IMR-90 (cell line): ENCODE measurements around the gene TRUB2. TPM values are rescaled to one million over a fixed set of nuclear protein-coding genes. Genes with fewer than 3 reads are reported as not detected.

Source experiments
- ATAC-seq: fragments of 200-7000 bp; cut with Tn5 transposase; 2 replicates; pipeline ENCODE4 v1.9.1; 2020; ENCODE audit warnings: low read depth, mild to moderate bottlenecking, moderate library complexity
- BruUV-seq: library from RNA; stranded (reverse); fragments of 400-500 nt; replicated peaks from 2 replicates; lab custom pipeline; 2021; lab: Mats Ljungman, UMichigan
- CTCF ChIA-PET: fragments of 300-600 bp; formaldehyde crosslinking; extraction: SDS; loops from one replicate; lab custom pipeline; 2021; ENCODE audit warnings: antibody characterized with exemption; lab: Yijun Ruan, JAX
- POLR2A ChIA-PET: fragments of 300-600 bp; sonication (Branson Sonifier 250); formaldehyde crosslinking; loops from one replicate; lab custom pipeline; 2022; ENCODE audit warnings: antibody characterized with exemption; ENCODE audit not compliant: unreplicated experiment; lab: Charles Lee
- DNase-seq: peaks from one replicate; pipeline ENCODE4 v3.0.0; 2013
- H2AFZ ChIP-seq: replicated peaks from 2 replicates; pipeline ENCODE3; 2013; ENCODE audit warnings: low read length, mild to moderate bottlenecking; ENCODE audit not compliant: poor library complexity
- H2AK5ac ChIP-seq: 2 replicates; pipeline ENCODE4 v1.6.1; 2013; ENCODE audit warnings: low read depth, low read length, inconsistent platforms
- H2AK9ac ChIP-seq: replicated peaks from 2 replicates; pipeline ENCODE3; 2013; ENCODE audit warnings: mild to moderate bottlenecking, low read depth, low read length, moderate library complexity; ENCODE audit not compliant: poor library complexity
- H2BK120ac ChIP-seq: 2 replicates; pipeline ENCODE4 v1.6.1; 2013; ENCODE audit warnings: low read depth, low read length, inconsistent platforms
- H2BK15ac ChIP-seq: 3 replicates; pipeline ENCODE4 v1.6.1; 2013; ENCODE audit warnings: low read depth, low read length, inconsistent platforms
- H2BK20ac ChIP-seq: 2 replicates; pipeline ENCODE4 v1.6.1; 2013; ENCODE audit warnings: low read depth, mild to moderate bottlenecking, inconsistent platforms, low read length, moderate library complexity
- H2BK5ac ChIP-seq: 2 replicates; pipeline ENCODE4 v1.6.1; 2013; ENCODE audit warnings: mild to moderate bottlenecking, low read depth, low read length, inconsistent platforms; ENCODE audit not compliant: poor library complexity, severe bottlenecking
- H3K14ac ChIP-seq: replicated peaks from 2 replicates; pipeline ENCODE4 v1.6.1; 2013; ENCODE audit warnings: low read depth, low read length, inconsistent platforms
- H3K18ac ChIP-seq: 2 replicates; pipeline ENCODE4 v1.6.1; 2013; ENCODE audit warnings: low read depth, low read length, control low read depth
- H3K23ac ChIP-seq: 2 replicates; pipeline ENCODE4 v1.6.1; 2013; ENCODE audit warnings: low read depth, low read length, inconsistent platforms
- H3K27ac ChIP-seq: 2 replicates; pipeline ENCODE4 v1.5.1; 2013; ENCODE audit warnings: mild to moderate bottlenecking, control low read depth, low read length; ENCODE audit not compliant: insufficient read depth
- H3K27me3 ChIP-seq: 2 replicates; pipeline ENCODE4 v1.6.1; 2013; ENCODE audit warnings: low read length; ENCODE audit not compliant: control insufficient read depth, insufficient read depth
- H3K36me3 ChIP-seq: 2 replicates; pipeline ENCODE4 v1.6.1; 2013; ENCODE audit warnings: low read length, mixed read lengths; ENCODE audit not compliant: control insufficient read depth, insufficient read depth
- H3K4ac ChIP-seq: 2 replicates; pipeline ENCODE4 v1.6.1; 2013; ENCODE audit warnings: low read depth, low read length, inconsistent platforms
- H3K4me1 ChIP-seq: 2 replicates; pipeline ENCODE4 v1.6.1; 2013; ENCODE audit warnings: low read length, mixed read lengths; ENCODE audit not compliant: control insufficient read depth, insufficient read depth
- H3K4me2 ChIP-seq: 2 replicates; pipeline ENCODE4 v1.6.1; 2013; ENCODE audit warnings: low read depth, mild to moderate bottlenecking, control low read depth, low read length, moderate library complexity
- H3K4me3 ChIP-seq: 2 replicates; pipeline ENCODE4 v1.5.1; 2013; ENCODE audit warnings: low read depth, mild to moderate bottlenecking, control low read depth, low read length, moderate library complexity; ENCODE audit not compliant: insufficient read depth
- H3K56ac ChIP-seq: 2 replicates; pipeline ENCODE4 v1.6.1; 2013; ENCODE audit warnings: low read length, inconsistent platforms; ENCODE audit not compliant: insufficient read depth; ENCODE audit errors: extremely low read depth
- H3K79me1 ChIP-seq, 2 experiments: 2 replicates each; pipeline ENCODE4 v1.6.1; 2013; ENCODE audit warnings: low read length in 2 of 2, inconsistent platforms in 1 of 2, low read depth in 1 of 2
- H3K9ac ChIP-seq: 2 replicates; pipeline ENCODE4 v1.6.1; 2013; ENCODE audit warnings: low read depth, low read length, control low read depth
- H3K9me1 ChIP-seq: 2 replicates; pipeline ENCODE4 v1.6.1; 2013; ENCODE audit warnings: low read length, inconsistent platforms; ENCODE audit not compliant: insufficient read depth
- H3K9me3 ChIP-seq: 2 replicates; pipeline ENCODE4 v1.6.1; 2013; ENCODE audit warnings: low read length; ENCODE audit not compliant: control insufficient read depth, insufficient read depth
- H4K20me1 ChIP-seq: 2 replicates; pipeline ENCODE4 v1.6.1; 2013; ENCODE audit warnings: low read length, inconsistent platforms; ENCODE audit not compliant: insufficient read depth
- H4K5ac ChIP-seq: 2 replicates; pipeline ENCODE4 v1.6.1; 2013; ENCODE audit warnings: mild to moderate bottlenecking, low read depth, low read length, control low read depth
- H4K8ac ChIP-seq, 2 experiments: 2 replicates each; pipeline ENCODE4 v1.6.1; 2013; ENCODE audit warnings: low read depth in 2 of 2, low read length in 2 of 2, control low read depth in 1 of 2, inconsistent platforms in 1 of 2
- H4K91ac ChIP-seq: 2 replicates; pipeline ENCODE4 v1.6.1; 2013; ENCODE audit warnings: low read depth, low read length, inconsistent platforms; ENCODE audit not compliant: insufficient read depth
- MAFK ChIP-seq: IDR thresholded peaks from 2 replicates; pipeline ENCODE4 v1.6.1; 2012; ENCODE audit warnings: low read depth, low read length, improper control_type of control experiment
- MXI1 ChIP-seq: IDR thresholded peaks from 2 replicates; pipeline ENCODE4 v1.6.1; 2012; ENCODE audit warnings: low read depth, mild to moderate bottlenecking, low read length, moderate library complexity, borderline replicate concordance
- NFE2L2 ChIP-seq: fragments of 150-350 bp; IDR thresholded peaks from 2 replicates; pipeline ENCODE4 v1.6.1; 2016; ENCODE audit warnings: low read depth, mild to moderate bottlenecking, low read length
- RAD21 ChIP-seq: IDR thresholded peaks from 2 replicates; pipeline ENCODE4 v1.6.1; 2012; ENCODE audit warnings: low read length, improper control_type of control experiment
- RFX5 ChIP-seq: IDR thresholded peaks from 2 replicates; pipeline ENCODE4 v1.8.0; 2012; ENCODE audit warnings: low read depth, mild to moderate bottlenecking, low read length, moderate library complexity
- SMC3 ChIP-seq: fragments of 150-350 bp; IDR thresholded peaks from 2 replicates; pipeline ENCODE4 v1.6.1; 2016; ENCODE audit warnings: low read depth, mild to moderate bottlenecking, antibody characterized with exemption, low read length, moderate library complexity
- WGBS, 2 experiments: methylation state at CpG; one replicate each; pipeline versions ENCODE4 v1.1.5 to v1.1.7; 2013; ENCODE audit warnings: missing lambda C conversion rate in 2 of 2; ENCODE audit not compliant: insufficient read length in 1 of 2; ENCODE audit errors: extremely low coverage in 2 of 2; 5-methylcytosine and 5-hydroxymethylcytosine counted together
- dilution Hi-C: fragments of 300-500 bp; cut with HindIII; formaldehyde crosslinking; loops from one replicate; pipeline ENCODE4 v1.14.3; 2018; ENCODE audit warnings: low sequenced_read_pairs; ENCODE audit not compliant: unreplicated experiment
- in situ Hi-C: fragments of 300-500 bp; cut with MboI; formaldehyde crosslinking; loops from 3 replicates; pipeline ENCODE4 v1.14.3; 2019; ENCODE audit warnings: low sequenced_read_pairs, inconsistent platforms, mixed read lengths
- intact Hi-C: fragments of 100-400 bp; cut with micrococcal nuclease; formaldehyde crosslinking; loops from 2 replicates; pipeline ENCODE4 v1.10.0; 2022
- polyA plus RNA-seq, 3 experiments: library from polyadenylated mRNA; depleted of rRNA; stranded (reverse); fragments of >200 nt; gene quantifications; 2 replicates each; pipeline ENCODE4 v1.2.3, GENCODE V29; 2012; ENCODE audit warnings: low replicate concordance in 1 of 3
- total RNA-seq: library from RNA; depleted of rRNA; stranded (reverse); fragments of >200 nt; gene quantifications from 2 replicates; pipeline ENCODE4 v1.2.3, GENCODE V29; 2012
- TF ChIP-seq, protein P1 (sequence below): fragments of 150-350 bp; IDR thresholded peaks from 2 replicates; pipeline ENCODE4 v1.6.1; 2017; ENCODE audit warnings: mild to moderate bottlenecking, antibody characterized with exemption, low read length, low read depth

The TRUB2 gene
- total and polyA plus RNA-seq, 2 of the 4 experiments (the other 2 are of a cell fraction), result 18.0 to 21.3 TPM

DNA sequence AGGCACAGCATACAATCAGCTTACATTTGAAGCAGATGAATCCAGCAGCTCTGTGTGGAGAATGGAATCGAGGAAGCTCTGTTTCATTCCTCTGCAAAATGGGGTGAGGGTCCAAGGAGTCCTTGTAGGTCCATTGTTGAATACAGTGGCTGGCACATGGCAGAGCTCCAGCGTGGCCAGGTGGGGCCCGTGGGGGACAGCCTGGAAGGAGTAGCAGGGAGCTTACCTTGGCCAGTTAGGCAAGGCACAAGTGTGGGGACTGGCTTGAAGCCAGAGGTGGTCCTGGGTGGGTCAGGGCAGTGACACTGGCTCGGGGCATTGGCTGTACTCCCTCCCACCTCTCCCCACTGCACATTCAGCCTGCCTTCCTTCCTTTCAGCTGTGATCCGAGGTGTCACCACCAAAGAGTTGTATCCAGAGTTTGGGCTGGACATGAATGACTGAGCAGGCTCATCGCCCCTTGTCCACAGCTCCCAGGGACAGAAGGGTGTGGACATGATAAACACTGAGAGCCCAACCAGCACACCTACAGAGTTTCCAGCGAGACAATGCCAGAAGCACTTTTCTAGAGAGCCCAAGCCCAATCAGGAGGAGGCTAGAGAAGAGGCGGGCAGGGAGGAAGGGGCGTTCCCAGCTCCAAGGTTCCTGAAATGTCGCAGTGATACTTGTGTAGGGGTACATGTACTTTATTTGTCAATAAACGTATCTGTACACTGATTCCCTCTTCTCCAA, 33.8 kb downstream of the TRUB2 start:
- ATAC-seq (no peak), DNase-seq (no peak)
- 100% methylated on average over 2 of the region's 11 CpGs; no CpG with 5 or more reads in 1 of the 2 experiments for WGBS, 2 experiments
- Histone ChIP-seq H3K9ac (no peak overlapping the region), H3K4ac (no peak overlapping the region), H2AFZ (no peak overlapping the region), H4K20me1 (no peaks in the 10 kb centered on the region), H2BK5ac (no peak overlapping the region), H3K79me1 (peaks cover 0 to 11% of the 10 kb centered on the region in 2 experiments; a peak in 2 of 4 replicates), H4K8ac (no peak overlapping the region), H3K27ac (no peak overlapping the region), H3K9me1 (peaks cover 8% of the 10 kb centered on the region), H3K9me3 (no peaks in the 10 kb centered on the region), H2BK120ac (no peak overlapping the region), H4K5ac (no peak overlapping the region), H3K27me3 (no peaks in the 10 kb centered on the region), H3K4me2 (no peak overlapping the region), H3K18ac (no peak overlapping the region), H2AK5ac (no peak overlapping the region), H2AK9ac (peak overlapping the region; percentile 24), H3K23ac (no peak overlapping the region), H4K91ac (no peak overlapping the region), H3K4me3 (no peak overlapping the region), H3K4me1 (no peaks in the 10 kb centered on the region), H3K14ac (no peak overlapping the region), H3K36me3 (peaks cover 27% of the 10 kb centered on the region), H2BK20ac (no peak overlapping the region), H2BK15ac (no peak overlapping the region), H3K56ac (no peak overlapping the region; the same call in 1 of the 2 replicates)
- in situ Hi-C loops (no loop called here), dilution Hi-C loops (no loop called here), intact Hi-C loops (no loop called here)
- CTCF ChIA-PET, result interaction anchor here (1.2 kb wide), 1 partner anchor 53 kb away, joined by 4 read pairs; no protein-coding TSS in a partner anchor
- no TSS peak for BruUV-seq
- POLR2A ChIA-PET, result no interaction called here
- TF ChIP-seq SMC3, result no peak
- TF ChIP-seq NFE2L2, result no peak
- TF ChIP-seq MAFK, result no peak
- no peak for TF ChIP-seq RFX5
- no peak for TF ChIP-seq RAD21
- TF ChIP-seq, protein P1, sequence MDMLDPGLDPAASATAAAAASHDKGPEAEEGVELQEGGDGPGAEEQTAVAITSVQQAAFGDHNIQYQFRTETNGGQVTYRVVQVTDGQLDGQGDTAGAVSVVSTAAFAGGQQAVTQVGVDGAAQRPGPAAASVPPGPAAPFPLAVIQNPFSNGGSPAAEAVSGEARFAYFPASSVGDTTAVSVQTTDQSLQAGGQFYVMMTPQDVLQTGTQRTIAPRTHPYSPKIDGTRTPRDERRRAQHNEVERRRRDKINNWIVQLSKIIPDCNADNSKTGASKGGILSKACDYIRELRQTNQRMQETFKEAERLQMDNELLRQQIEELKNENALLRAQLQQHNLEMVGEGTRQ, result no peak
- no peak for TF ChIP-seq MXI1
